GM21576 (cell line): Measurements from ENCODE around the gene FAM117A.

Experiments used
- ATAC-seq: cut with Tn5 transposase; IDR thresholded peaks from one replicate; pipeline ENCODE4 v1.9.1; 2021; ENCODE audit warnings: mild to moderate bottlenecking, moderate library complexity; ENCODE audit not compliant: unreplicated experiment

The FAM117A gene, protein sequence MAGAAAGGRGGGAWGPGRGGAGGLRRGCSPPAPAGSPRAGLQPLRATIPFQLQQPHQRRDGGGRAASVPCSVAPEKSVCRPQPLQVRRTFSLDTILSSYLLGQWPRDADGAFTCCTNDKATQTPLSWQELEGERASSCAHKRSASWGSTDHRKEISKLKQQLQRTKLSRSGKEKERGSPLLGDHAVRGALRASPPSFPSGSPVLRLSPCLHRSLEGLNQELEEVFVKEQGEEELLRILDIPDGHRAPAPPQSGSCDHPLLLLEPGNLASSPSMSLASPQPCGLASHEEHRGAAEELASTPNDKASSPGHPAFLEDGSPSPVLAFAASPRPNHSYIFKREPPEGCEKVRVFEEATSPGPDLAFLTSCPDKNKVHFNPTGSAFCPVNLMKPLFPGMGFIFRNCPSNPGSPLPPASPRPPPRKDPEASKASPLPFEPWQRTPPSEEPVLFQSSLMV

DNA sequence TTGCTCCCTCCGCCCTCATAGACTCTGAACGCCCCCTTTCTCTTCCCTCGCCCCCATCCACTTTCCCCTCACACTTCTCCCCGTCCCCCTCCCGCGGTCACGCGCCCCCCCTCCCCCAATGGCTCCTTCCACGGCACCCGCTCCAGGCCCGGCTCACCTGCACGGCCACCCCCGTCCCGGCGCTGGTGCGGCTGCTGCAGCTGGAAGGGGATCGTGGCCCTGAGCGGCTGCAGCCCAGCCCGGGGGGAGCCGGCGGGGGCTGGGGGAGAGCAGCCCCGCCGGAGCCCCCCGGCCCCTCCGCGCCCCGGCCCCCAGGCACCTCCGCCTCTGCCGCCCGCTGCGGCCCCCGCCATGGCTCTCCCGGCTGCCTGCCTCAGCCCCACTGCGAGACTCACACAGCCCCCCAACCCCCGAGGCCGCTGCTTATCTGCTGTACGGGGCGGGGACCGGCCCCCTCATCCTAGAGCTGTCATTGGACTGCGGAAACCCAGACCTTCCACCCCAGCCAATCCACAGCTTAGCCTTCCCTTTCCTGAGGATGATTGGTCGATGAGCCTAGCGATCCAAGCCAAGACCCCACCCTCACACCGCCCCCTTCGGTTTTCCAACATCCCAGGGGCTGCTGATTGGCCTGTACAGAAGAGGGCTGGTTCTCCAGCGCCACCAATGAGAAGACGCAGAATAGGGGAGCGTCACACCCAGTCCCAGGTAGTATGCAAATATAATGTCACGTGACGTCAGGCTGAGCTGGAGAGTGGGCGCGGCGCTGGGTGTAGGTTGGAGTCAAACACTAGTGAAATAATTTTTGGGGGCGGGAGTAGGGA is at the start of gene FAM117A:
Gene FAM117A, minus strand, starts transcription at position 397 of the 824 bp plus-strand sequence. Its CDS starts 44 bp downstream, at position 353.
- peak; percentile 92 for ATAC-seq

DNA sequence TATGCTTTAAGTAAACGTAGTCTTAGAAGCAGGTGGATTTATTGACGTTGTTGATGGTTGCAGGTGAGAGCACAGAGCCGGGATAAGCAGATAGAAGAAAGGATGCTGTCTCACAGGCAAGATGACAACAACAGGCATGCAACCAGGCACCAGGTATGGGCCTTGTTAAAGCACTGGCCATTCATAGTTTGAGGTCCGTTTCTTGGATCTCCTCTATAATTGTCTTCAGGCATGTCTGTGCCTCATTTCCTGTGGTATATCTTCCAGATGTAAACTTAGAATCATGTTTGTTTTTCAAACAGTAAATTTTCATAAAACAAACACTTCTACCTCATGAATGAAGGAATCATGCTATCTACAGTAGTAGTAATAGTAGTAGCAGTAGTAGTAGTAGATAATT is 45.1 kb upstream of the FAM117A start:
- ATAC-seq, result no peak

DNA sequence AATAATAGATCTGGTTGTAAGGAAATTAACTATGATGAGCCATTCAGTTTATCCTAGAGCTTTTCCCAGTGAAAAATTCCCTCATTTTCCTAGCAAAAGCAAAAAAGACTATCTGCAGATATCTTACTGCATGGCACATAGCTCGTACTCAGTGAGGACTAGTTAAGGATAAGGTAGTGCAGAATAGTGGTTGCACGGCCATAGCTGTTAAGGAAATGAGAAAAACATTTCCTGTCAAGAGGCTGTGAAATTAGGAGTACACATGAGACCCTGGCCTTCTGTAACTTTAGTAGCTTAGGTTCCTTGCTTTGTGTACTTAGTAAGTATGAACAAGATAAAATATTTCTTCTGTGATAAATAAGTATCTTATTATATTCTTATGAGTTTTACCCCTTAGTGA is 34.8 kb upstream of the FAM117A start:
- ATAC-seq, result no peak

DNA sequence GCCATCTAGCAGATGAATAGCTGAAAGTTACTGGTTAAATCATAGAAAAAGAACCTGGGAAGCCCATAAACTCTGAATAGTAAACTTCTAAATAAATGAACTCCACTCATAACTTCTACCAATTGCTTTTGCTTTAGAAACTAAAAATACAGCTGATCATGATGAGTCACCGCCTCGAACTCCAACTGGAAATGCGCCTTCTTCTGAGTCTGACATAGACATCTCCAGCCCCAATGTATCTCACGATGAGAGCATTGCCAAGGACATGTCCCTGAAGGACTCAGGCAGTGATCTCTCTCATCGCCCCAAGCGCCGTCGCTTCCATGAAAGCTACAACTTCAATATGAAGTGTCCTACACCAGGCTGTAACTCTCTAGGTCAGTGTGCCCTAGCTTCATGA is 34.3 kb upstream of the FAM117A start:
- ATAC-seq, result no peak

DNA sequence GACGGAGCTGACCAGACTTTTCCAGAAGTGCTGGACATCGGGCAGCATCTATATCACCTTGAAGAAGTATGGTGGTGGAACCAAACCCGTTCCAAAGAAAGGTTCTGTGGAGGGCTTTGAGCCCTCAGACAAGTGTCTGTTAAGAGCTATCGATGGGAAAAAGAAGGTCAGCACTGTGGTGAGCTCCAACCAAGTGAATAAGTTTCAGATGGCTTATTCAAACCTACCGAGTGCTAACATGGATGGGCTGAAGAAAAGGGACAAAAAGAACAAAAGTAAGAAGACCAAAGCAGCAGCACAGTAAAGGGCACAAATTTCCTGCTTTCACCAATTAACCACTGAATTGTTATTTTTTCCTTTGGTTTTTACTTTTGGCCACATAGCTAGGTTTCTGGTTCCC is 31.4 kb upstream of the FAM117A start:
- no peak for ATAC-seq

DNA sequence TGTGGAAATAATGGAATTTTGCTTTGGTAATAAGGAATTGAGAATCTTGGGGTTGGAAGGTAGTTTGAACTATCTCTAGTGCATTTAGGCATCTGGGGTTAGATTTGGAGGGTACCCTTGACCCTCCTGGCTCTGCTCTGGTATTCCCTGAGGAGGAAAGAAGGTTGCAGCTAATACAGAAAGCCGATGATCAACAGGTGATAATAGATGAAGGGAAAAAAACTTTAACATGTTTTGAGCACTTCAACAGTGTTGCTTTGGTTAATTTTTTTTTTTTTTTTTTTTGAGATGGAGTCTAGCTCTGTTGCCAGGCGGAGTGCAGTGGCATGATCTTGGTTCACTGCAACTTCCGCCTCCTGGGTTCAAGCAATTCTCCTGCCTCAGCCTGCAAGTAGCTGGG is 29.4 kb upstream of the FAM117A start:
- no peak for ATAC-seq

DNA sequence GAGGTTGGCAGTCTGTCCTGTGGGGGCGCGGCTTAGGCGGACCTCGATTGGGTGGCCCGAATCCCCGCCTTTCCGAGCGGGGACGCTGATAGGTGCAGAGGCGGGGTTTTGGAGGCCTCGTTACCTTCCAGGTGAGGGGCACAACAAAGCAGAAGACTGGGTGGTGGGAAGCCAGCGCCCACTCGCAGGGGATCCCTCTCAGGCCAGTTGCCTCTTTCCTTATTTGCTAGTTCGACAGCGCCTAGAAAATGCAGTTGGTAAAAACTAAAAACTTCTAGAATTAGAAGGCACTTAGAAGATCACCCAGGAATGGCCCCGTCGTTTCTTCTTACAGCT is 25.3 kb upstream of the FAM117A start:
- no peak for ATAC-seq

DNA sequence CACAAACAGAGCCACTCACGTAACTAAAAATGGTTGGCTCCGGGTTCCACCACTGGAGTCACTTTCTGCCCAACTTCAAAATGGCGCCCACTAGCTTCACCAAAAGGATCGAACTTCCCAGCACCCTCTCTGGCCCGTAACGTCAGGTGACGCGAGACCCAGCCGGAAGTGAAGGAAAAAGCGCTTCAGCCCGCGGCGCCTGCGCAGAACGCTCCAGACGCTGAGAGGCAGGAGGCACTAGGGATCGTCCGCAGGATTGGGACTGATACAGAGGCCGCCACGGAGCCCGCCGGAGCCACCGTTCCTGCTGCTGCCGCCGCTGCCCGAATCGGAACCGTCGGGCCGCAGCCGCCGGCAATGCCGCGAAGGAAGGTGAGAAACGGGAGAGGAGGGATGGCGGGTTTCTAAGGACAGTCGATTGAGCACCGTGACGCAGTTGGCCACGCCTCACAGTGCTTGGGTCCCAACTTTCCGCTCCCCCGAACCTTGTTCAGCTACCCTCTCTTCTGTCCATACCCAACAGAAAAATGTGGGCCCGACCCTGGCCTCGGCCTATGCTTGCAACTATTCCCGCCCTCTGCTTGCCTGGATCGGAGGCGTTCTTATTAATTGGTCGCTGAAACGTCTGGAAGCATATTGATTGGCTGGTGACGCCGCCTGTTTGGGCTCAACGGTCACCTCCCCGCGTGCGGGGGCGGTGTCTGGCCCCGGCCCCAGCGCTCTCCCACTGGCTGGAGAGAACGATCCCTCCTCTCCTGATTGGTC is 24.7 kb upstream of the FAM117A start, which contains the start of gene KAT7:
Gene KAT7, plus strand, starts transcription at position 204 of the 765 bp plus-strand sequence. Its CDS starts 154 bp downstream, at position 358.
- peak; percentile 90 for ATAC-seq

DNA sequence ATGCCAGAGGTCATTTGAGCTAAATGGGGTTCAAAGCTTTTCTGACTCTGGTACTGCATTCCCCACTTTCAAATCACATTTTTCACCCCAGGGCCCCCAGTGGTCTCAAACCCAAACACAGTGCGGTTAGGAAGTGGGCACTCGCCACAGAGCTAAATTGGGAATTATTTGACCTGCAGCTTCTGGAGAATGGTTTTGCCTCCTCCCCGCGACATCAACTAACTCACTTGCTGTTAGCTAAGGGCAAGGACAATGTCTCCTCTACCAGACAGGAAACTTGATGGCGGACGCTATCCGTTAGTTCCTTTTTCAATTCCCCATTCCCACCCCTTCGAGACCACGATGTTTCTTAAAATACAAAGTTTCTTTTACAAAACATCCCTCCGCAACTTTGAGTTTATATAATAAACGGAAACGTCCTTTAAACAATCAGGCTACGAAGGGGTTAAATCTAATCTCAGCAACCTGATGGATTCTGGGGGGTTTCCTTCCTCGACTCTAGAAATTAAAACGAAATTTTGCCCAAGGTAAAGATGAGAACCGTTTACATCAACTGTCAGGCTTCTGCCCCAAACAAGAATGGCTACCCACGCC is 24.1 kb upstream of the FAM117A start:
- no peak for ATAC-seq

DNA sequence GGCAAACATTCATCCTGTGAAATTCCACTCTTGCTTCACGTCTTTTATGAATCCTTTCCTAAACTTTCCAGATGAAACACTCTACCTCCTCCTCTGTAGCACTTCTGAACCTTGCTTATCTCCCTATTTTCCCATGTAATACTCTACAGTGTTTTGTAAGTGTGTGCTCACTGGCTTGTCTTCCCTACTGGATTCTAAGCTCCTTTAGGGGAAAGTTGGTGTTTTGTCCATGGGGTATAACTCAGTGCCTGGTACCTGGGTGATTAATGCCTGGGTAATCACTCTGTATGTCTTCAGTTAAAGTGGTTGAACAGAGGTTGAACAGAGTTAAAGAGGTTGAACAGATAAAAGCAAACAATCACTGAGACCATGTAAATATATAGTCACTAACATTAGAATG is 20.7 kb upstream of the FAM117A start:
- ATAC-seq, result no peak

DNA sequence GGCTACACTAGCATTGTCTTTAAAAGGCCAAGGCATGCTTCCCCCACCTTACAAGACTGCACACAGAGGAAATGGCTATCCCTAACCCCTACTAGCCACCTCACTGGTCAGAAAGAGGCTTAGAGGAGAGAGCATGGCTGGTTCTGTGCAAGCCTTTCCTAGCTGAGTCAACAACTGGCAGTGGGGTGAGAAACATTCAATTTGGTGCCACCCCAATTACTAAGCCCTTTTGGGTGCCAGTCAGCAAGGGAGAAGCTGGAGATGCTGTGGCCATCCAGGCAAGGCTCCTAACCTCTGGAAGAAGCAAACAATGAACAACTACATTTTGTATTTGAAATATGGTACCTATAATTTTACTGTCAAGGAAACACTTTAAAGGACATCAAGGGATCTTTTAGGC is 19.9 kb upstream of the FAM117A start:
- ATAC-seq, result no peak

DNA sequence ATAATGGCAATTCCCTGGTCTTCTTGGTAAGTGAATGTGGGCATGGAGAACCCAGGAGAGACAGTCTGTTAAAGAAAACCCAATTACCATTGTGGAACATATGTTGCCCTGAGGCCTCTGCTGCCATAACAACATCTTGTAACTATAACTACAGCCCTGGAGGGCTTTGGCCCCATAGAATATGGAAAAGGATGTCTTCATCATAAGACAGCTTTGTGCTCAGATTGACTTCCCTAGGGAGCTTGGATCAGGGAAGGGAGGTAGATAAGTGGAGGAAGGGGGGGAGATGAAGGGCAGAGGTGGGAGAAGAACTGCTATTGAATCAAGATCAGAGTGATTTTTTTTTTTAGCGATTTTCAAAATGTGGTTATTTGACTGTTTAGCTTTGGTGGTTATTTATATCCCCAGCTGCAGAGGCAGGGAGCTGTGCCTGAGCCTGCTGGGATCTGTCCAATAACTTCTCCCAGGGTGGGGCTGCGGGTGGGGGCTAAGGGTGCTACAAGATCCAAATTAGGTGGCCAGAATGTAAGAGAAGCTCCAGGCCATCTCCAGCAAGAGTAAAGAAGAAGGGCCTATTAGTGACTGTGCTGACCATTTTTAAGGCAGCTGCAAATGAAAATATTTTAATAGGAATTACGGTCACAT is 19.3 kb upstream of the FAM117A start:
- no peak for ATAC-seq

DNA sequence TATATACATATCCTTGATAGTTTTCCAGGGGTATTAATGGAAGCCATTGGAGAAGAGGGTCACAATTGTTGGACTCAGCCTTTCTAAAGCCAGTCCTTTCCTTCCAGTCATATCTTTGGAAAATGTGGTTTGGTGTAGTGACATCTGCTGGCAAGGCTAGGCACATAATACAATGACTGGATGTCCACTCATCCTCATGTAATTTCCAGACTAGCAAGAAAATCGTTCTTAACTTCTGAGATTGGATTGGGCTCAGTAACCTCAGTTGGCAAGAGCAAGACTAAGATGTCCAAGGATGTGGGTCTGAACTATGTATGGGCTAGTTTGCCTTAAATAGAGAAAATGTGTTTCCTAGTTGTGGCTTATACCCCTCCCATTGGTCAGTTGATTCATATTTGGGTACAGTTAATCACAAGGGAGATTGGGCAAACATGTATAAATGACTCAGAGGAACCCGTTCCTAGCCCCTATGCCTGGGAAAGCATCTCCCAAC is 15.9 kb upstream of the FAM117A start:
- no peak for ATAC-seq

DNA sequence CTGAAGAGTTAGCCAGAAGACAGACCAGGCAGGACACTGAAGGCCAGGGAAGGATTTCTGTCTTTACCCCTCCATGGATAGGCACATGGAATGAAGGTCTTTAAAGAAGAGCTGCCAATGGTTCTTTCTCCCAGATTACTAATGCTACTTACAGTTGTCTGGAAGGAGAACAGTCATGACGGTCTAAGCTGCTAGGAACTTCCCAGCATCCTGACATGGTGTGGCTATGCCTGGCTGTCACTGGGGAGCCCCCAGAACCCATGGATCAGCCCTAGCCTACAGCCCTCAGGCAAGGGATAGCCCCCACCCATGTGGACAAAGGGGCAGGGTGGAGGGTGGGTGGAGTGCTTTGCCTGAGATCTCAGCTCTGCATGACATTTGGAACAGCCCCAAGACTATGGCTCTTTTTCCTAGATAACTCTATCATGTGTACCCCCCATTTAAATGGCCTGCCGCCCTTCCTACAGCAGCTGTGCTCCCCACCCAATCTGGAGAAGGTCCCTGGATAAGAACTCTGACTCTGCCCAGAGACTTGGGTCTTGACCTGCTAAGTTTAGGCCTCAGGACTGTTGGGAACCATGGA is 15.3 kb upstream of the FAM117A start:
- ATAC-seq, result no peak

DNA sequence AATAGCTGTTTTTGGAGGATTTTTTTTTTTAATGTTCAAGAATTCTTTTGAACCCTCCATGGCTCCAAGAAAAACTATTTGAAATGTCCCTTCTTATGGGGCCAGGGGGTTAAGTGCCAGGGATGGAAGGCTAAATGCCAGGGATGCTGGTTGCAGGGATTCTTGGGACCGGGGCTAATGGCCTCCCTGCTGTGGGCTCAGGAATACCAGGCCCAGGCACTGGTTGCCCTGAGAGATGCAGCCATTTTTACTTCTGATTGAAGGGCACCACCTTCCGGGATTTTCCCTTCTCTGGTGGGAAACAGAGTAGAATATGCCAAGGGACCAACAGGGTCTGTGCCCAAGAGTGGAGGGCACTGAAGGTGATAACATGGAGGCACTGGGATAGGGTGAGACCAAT is 13.6 kb upstream of the FAM117A start:
- no peak for ATAC-seq

DNA sequence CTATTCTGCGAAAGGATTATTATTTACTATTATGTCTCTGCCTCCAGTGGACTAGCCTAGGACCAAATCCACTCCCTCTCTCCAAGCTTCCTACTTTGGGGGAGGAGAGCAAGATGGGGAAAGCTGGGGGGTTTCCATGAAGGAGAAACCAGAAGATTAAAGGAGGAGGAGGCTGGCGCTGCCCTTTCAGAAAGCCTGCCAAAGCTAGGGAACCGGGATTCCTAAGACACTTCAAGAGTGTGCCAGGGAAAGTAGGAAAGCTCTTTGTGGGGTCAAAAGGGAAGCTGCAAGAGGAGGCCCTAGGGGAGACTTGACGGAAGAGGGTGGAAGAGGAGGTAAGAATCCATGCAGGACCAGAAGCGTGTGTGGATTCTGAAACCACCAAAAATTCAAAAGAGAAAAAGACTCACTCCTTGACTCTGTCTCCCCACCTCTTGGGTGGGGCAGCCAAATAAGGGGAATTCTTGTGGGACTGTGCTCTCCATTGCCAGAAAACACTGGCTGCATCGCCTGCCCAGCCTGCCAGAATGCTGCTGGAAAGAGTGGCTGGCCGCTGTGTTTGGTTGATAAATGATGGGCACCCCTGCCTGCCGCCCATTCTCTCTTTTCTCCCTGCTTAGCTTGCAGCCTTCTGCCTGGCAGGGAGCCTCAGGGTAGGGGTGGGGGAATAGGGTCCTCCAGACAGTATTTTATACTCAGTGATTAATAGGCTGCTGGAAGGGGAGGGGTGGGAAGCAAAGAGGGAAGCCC is 12.8 kb upstream of the FAM117A start:
- no peak for ATAC-seq

DNA sequence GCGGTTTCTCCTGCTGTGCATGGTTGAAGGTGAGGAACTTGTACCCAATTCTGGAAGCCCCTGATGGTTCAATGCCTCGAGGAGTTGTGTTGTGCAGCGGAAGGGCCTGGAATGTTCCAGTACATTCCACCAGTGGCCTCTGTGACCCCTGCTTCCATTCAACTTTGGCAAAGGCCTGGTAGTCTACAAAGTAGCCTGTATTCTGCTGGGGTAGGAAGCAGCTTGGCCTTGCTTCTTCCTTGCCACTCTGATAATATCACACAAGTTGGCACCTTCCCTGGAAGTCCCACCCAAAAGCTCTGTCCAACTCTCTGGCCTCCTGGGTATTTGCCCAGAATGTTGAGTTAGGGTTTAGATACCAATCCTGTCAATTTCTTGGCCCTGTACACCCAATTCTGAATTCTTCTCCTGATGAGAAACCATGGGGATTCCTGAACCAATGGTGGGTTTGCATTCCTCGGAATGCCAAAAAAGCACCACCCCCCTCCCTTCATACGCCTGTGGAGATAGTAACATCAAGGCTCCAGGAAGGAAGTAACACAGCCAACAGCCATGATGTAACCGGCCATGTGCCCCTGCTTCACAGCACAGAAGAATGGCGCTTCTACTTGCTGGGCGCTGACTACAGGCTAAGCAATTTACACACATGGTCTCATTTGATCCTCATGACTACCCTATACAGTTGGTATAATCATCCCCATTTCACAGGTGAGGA is 11.8 kb upstream of the FAM117A start:
- no peak for ATAC-seq

DNA sequence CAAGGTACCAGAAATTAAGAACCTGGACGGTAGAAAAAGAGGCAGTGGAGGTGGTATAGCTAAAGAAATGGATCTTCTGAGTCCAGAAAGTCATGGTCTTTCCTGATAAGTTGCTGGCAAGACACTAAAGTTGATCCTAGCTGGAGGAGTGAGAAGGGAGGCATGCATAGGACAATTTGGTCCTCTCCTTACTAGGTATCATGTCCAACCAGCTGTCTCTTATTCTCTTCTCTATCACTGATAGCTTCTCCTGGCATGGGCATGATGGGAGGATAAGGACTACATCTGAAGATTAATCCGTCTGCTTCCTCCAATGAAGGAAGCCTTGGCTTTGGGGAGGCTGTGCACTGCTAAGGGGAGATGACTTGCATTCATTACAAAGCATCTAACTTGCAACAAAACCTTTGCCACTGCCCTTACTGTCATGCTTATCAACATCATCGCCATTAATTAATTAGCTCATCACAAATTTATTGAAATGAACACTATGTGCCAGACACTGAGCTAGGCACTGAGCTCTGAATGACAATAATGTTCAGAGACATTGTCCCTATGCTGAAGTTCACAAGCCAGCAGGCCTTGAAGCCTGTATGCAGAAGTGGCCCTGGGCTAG is 3.1 kb upstream of the FAM117A start:
- no peak for ATAC-seq
